Stimulated activated CD4-positive, alpha-beta T cell treated with anti-CD3 and anti-CD28 coated beads, Interleukin-15, amount 100 ng/mL, for 48 hours (primary cell): Measurements from ENCODE around the gene ABCC2.
"Not testable (repeated sequence)": the region's sequence is repeated elsewhere in the genome, so short reads cannot be mapped to it uniquely, and the experiment has no call there.

Experiments
- DNase-seq, 2 donors: peaks; one replicate each; pipeline ENCODE4 v3.0.0-alpha.2; 2020; ENCODE audit warnings: low read depth in 2 of 2

Gene ABCC2

DNA sequence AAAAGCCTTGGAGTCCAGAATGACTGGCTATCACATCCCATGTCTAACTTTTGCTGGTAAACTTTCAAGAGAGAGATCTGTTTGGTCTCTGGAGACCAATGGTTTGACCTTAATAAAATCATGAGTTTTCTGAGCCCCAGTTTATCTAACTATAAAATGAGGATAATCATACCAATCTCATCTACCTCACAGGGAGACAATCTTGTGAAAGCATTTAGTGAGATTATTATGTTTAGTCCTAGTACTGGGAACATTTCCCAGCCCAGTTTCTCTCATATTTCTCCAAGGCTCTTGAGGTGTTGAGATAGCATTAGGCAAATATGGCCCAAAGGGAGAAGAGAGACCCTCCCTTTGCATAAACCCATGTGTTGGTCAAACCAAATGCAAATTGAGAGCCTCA lies 25.8 kb downstream of the ABCC2 start:
- no peak for DNase-seq

DNA sequence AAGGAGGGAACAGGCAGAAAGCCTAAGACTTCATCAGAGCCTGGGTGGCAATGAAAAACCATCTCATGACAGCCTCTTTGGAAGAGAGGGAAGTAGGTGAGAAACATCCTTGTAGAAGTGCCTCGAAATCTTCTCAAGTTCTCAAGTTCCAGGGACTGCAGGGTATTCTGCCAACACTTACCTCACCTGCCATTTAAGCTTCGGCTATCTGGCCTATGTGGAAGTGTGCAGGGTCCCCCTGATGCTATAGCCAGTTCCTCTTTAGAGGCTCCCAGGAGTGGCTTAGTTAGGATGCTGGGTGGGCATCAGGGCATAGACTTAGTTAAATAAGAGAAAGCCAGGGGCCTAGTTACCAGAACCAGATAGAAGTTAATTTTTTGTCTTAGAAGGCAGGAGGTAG lies 27.0 kb downstream of the ABCC2 start:
- DNase-seq, result no peak

GRCh38 chr10:99809931-99810615 lies 27.6 kb downstream of the ABCC2 start:
- no peak for DNase-seq

- DNase-seq, result no peak
Measured at GRCh38 chr10:99812177-99812576, 29.7 kb downstream of the ABCC2 start.

- no peak for DNase-seq
Measured at GRCh38 chr10:99814143-99814542, 31.7 kb downstream of the ABCC2 start.

- DNase-seq, result no peak
Measured at GRCh38 chr10:99815621-99816020, 33.2 kb downstream of the ABCC2 start.

GRCh38 chr10:99827936-99828335 lies 45.5 kb downstream of the ABCC2 start:
- DNase-seq, result no peak

GRCh38 chr10:99828464-99828863 lies 46.0 kb downstream of the ABCC2 start:
- no peak for DNase-seq

DNA sequence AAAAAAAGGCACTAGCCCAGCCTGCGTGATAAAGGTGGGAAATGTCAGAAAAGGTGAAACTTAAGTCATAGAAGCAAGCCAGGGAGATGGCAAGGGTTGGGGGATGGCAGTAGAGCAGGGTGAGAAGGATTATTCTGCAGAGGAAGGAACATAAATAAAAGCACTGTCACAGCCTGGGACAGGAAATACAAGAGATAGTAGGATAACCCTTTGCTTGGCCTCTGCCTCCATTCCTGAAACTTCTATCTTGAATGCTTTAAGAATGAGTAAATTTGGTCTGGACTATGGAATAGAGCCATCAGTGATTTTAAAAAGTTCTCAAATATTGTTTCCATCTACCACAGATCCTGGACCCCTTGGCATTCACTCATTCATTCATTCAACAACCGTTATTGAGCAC lies 50.0 kb downstream of the ABCC2 start:
- DNase-seq, result no peak

DNA sequence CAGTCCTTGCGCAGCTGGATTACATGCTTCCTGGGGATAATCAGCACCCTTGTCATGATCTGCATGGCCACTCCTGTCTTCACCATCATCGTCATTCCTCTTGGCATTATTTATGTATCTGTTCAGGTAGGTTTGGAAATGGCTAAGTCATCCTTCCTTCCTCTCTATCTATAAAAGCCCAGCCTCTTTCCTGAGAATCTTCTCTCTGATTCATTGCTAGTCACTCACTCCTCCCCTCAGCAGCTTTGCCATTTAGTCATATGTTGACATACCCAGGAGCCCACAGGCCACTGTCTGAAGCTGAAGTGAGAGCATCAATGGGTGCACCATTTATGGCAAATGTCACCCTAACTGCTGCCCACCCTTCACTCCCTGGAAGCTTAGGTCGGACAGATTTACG lies 52.0 kb downstream of the ABCC2 start:
- peak in 1 of 2 donors; percentile 11 for DNase-seq

DNA sequence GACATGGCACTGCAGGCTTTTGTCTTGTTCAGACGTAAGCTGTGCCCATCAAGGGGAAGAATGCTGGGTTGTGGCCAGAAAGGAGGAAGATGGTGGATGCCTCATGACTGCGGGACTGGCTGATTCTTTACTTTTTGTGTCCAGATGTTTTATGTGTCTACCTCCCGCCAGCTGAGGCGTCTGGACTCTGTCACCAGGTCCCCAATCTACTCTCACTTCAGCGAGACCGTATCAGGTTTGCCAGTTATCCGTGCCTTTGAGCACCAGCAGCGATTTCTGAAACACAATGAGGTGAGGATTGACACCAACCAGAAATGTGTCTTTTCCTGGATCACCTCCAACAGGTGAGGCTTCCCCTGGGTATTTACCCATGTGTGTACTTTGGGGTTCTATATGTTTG lies 53.5 kb downstream of the ABCC2 start:
- no peak for DNase-seq

GRCh38 chr10:99836711-99837110 lies 54.3 kb downstream of the ABCC2 start:
- DNase-seq, result no peak

DNA sequence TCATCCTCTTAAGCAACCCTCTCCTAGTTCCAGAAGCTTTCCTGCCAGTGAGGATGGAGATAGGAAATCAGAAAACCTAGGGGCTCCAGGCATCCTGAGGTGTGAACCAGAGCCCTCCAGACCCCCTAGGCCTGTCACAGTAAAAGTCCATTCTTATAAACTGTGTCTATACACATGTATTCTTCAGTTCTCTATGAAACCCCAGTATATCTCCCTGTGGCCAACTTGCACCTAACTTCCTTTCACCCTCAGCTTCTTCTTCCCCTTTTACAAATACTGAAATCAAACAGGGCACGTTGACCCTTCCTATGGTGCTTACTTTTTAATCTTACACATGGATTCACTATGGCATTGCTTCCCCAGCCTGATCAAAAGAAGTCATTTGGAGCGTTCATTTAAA lies 58.4 kb downstream of the ABCC2 start:
- DNase-seq, result not testable (repeated sequence)

- DNase-seq, result no peak
Measured at GRCh38 chr10:99841746-99842145, 59.3 kb downstream of the ABCC2 start.

DNA sequence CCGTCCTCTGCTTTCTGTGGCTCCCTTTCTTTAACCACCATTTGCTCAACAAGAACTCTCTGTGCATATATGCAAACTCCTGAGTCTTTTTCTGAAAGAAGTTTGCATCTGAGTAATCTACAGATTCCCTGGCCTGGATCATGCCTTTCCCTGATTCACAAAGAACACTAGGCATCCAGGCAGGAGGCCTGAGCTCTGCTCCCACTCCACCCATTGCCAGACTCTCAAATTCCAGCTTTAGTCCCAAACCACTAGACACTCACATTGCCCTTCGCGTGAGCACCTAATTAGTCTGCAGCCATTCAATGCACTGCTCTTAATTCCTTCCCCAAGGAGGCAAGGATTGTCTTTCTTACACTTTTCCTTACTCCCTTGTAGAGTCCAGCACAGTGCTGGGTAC lies 60.9 kb downstream of the ABCC2 start:
- no peak for DNase-seq

- no peak for DNase-seq
Measured at GRCh38 chr10:99844433-99844955, 62.1 kb downstream of the ABCC2 start.

- DNase-seq, result peak; percentile 44 to 56
Measured at GRCh38 chr10:99845837-99846382, 63.5 kb downstream of the ABCC2 start.

DNA sequence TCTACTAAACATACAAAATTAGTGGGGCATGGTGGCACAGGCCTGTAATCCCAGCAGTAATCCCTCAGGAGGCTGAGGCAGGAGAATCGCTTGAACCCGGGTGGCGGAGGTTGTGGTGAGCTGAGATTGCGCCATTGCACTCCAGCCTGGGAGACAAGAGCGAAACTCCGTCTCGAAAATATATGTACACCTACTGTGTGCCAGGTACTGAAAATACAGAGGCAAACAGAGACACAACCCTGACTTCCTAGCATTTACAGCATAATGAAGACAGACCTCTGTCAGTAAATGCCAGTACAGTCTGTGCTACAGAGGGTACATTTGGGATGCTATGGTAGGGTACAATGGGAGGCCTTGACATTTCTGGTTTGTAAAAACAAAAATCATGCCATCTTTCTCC lies 66.6 kb downstream of the ABCC2 start:
- no peak for DNase-seq

GRCh38 chr10:99849536-99849935 lies 67.1 kb downstream of the ABCC2 start:
- no peak for DNase-seq

DNA sequence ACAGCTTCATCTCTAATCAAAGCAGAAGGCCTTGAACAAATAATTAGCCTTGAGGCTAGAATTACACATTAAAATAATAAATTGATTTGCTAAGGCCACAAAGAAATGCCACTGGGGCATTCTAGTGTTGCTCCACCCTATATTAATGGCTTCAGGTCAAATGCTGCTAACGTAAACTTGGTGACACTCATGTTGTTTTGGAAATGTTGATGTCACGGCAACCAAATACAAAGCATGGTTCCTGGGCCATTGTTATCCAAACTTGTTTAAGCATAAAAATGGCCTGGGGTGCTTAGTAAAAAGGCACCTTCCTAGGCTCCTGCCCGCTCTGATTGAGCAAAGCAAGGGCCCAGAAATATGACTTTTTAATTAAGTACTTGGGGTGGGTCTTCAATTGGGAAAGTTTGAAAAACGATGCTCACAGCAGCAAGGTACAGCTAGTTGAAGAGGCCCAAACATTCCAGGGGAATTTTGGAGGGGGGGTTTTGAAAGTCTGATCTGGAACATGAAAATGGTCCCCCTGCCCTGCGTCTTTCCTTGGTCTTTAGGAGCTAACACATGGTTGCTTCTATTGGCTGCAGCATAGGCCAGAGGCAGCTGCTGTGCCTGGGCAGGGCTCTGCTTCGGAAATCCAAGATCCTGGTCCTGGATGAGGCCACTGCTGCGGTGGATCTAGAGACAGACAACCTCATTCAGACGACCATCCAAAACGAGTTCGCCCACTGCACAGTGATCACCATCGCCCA lies 67.8 kb downstream of the ABCC2 start:
- DNase-seq, result no peak

- DNase-seq, result no peak
Measured at GRCh38 chr10:99850767-99851340, 68.4 kb downstream of the ABCC2 start.

GRCh38 chr10:99851825-99852224 lies 69.4 kb downstream of the ABCC2 start:
- DNase-seq, result no peak
